Fibroblast of skin of scalp (primary cell): ENCODE measurements around the gene MVB12B.

Source experiments
- DNase-seq: peaks from one replicate; pipeline ENCODE4 v3.0.0-alpha.2; 2013

The MVB12B gene

DNA sequence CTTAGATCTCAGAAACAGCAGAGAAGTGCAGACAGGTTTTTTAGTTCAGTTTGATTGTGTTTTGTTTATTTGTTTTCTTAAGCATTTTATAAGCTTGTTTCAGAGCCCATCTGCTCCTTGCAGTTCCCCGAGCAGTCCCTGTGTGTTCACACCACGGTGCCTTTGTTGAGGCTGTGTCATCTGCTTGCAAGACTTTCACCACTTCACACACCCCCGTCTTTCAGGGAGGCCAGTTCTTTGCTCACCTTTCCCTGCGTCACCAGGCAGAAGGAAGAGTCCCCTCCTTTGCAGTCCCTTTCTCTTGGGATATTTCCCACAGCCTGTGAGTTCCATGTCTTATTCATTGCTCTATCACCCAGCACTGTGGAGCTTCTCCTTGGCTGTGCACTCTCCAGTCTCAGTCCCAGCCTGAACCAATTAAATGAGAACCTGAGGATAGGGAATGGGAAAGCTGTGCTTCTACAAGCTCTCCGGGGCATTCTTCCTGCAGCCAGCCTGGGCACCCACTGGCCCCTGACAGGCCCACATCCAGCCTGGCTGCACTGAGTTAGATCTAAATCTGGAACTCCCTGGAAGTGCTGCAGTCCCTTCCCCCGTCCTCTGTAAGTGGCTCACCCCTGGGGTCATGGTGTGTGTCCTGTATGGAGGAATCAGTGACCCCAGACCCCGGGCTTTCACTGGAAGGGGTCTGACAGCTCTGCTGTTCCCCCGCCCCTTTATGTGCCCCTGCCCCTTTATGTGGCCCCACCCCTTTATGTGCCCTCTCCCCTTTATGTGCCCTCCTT, 5.5 kb downstream of the MVB12B start:
- no peak for DNase-seq

DNA sequence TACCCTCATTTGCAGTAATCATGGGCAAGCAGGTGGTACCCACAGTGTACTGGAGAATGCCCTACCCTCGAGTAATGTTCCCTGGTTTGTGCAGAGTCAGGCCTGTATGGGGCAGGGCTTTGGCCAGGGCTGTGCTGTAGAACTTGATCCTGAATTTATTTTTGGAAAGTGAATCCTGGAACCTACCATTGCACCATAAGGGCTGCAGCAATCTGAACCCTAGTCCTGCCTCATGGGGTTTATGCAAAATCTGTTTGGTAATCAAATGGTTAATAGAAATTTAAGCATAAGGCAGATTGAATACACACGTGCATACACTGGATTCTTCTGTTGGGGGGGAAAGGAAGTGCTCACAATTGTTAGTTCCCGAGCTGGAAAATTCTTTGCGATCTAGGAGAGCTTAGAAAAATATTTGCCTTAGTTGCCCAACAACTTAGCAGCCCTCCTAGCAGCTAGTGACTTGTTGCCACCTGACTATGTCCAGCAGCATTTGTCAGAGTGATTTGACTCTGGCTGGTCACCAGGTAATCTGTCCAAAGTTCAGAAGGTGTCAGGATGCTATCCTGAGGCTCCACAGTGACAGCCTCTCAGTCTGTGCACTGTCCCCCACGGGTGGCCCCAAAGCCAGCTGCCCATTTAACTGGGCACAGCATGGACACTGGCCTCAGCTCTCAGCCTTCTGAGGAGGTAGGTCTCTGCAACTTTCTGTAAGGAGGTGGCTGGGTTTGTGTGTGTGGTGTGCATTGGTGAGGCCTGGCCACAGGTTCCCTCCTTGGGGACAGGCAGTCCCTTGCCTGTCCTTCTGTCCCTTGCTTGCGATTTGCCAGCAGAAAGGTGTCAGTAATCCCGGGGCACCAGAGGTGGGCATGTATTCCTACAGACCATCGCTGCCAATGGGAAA, 8.3 kb downstream of the MVB12B start:
- DNase-seq = peak; percentile 43

GRCh38 chr9:126335837-126336735, 9.5 kb downstream of the MVB12B start:
- no peak for DNase-seq

GRCh38 chr9:126336736-126337325, 10.2 kb downstream of the MVB12B start:
- no peak for DNase-seq

GRCh38 chr9:126337729-126338372, 11.2 kb downstream of the MVB12B start:
- DNase-seq = no peak

DNA sequence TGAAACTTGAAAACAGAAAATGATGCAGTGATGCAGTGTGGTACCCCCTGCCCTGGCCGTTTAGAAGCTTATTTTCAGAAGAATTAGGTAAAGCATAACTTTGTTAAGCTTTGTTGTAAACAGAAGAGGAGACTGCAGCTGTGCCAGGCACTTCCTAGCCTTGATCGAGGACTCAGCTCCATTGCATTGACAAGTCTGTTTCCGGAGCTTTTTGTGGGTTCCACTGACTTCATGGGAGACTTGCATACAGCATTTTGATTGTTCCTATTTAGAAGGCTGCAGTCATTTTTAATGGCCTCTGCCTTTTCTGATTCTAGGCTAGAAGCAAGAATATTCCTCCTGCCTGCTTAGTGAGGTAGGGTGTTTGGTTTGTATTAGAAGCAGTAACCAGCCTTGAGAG, 12.3 kb downstream of the MVB12B start:
- no peak for DNase-seq

GRCh38 chr9:126341426-126341825, 14.8 kb downstream of the MVB12B start:
- no peak for DNase-seq

GRCh38 chr9:126341902-126342301, 15.3 kb downstream of the MVB12B start:
- DNase-seq = no peak

DNA sequence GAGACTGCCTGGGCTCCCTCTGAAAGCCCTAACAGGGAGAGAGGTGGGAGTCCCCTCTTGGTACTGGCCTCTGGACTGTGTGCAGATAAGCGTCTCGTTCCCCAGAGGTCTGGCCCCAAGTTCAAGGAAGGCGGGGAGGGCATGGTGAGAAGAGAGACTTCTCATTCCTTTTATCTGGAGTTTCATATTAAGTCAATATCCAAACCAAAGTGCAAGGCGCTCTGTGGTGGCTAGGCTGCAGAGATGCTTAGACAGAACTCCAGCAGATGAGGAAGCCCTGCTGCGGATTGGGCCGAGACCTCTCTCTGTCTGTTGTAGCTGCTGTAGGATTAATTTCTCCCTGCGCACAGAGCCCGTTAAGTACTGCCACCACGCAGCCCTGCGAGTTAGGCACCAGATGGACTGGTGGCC, 16.0 kb downstream of the MVB12B start:
- DNase-seq = no peak

DNA sequence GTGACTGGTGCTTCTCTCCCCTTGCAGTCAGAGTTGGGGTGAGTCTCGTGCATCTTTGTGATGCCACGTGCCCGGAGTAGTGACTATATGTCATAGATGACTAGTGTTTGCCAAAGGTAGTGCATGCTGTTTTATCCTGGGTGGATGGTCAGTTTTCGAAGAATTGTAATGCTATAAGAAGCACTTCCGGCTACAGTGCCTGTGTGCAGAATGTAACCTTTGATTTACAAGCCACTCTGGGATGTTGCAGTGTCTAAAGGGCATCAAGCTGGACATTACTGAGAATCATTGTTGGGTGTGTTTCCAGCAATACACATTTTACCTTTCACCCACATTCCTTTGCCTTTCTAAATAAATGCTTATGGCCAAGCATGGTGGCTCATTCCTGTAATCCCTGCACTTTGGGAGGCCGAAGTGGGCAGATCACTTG, 16.7 kb downstream of the MVB12B start:
- DNase-seq = no peak

GRCh38 chr9:126346031-126346430, 19.4 kb downstream of the MVB12B start:
- no peak for DNase-seq

- no peak for DNase-seq
Observed at GRCh38 chr9:126347093-126347492, 20.5 kb downstream of the MVB12B start.

DNA sequence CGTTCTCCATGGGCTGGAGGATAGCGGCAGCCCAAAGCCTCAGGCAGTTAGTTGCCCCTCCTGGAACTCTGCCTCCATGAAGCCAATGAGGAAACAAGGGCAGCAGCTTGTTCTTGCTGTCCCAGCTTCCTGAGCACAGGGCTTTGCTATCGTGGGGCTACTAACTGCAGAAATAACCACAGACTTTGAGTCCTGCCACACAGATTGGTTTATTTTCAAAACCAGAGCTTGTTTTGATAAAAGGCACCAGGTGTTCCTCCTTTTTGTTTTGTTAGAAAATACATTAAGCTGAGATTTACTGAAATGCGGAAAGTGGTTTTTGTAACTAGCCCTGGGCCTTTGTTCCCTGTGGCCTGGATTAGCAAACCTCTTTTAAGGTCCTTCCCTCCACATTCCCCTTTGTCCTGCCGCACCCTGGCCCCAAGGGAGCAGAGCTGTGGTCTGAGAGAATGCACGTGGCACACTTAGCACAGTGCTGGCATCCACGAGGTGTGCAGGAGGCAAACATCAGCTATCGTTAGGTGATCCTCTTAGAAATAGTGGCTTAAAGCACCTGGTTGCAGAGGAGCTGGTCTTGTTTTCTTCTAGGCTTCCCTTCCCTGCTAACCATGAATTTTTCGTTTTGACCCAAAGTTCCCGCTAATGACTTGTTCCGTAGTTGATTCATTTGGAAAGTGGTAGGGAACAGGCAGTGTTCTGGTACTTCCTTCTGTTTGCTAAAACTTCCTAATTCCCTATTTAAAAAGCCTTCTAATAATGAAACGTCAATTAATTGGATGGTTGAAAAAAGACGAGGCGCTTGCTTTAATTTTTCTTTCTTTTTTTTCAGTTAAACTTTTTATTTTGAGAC, 21.5 kb downstream of the MVB12B start:
- no peak for DNase-seq

- DNase-seq = no peak
Observed at GRCh38 chr9:126348911-126349550, 22.4 kb downstream of the MVB12B start.

- DNase-seq = no peak
Observed at GRCh38 chr9:126354887-126355770, 28.5 kb downstream of the MVB12B start.

- DNase-seq = no peak
Observed at GRCh38 chr9:126357074-126357473, 30.4 kb downstream of the MVB12B start.

DNA sequence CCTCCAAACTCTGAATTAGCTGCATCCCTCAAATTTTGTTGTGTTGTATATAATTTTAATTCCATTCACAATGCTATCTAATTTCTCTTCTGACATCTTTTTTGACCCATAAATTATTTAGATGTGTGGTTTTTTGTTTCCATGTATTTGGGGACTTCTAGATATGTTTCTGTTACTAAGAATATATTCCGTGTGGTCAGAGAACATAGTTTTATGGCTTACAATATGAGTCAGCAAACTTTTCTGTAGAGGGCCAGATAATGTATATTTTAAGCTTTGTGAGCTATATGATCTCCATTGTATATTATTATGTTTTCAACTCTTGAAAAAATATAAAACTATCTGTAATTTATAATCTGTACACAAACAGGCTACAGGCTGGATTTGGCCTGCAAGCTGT, 33.4 kb downstream of the MVB12B start:
- DNase-seq = no peak

DNA sequence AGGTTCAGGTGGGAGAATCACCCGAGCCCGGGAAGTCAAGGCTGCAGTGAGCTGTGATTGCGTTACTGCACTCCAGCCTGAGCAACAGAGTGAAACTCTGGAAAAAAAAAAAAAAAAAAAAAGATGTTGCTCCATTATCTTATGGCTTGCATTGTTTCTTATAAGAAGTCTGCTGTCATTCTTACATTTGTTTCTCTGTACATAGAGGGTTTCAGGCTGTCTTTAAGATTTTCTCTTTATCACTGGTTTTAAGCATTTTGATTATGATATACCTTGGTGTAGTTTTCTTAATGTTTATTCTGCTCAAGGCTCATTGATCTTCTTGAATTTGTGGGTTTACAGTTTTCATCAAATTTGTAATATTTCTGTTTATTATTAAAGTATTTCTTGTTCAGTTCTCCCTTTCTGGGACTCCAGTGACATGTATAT, 35.2 kb downstream of the MVB12B start:
- no peak for DNase-seq

- no peak for DNase-seq
Observed at GRCh38 chr9:126363250-126363649, 36.6 kb downstream of the MVB12B start.
